ENCODE data around the gene TBX4.

The TBX4 gene

DNA sequence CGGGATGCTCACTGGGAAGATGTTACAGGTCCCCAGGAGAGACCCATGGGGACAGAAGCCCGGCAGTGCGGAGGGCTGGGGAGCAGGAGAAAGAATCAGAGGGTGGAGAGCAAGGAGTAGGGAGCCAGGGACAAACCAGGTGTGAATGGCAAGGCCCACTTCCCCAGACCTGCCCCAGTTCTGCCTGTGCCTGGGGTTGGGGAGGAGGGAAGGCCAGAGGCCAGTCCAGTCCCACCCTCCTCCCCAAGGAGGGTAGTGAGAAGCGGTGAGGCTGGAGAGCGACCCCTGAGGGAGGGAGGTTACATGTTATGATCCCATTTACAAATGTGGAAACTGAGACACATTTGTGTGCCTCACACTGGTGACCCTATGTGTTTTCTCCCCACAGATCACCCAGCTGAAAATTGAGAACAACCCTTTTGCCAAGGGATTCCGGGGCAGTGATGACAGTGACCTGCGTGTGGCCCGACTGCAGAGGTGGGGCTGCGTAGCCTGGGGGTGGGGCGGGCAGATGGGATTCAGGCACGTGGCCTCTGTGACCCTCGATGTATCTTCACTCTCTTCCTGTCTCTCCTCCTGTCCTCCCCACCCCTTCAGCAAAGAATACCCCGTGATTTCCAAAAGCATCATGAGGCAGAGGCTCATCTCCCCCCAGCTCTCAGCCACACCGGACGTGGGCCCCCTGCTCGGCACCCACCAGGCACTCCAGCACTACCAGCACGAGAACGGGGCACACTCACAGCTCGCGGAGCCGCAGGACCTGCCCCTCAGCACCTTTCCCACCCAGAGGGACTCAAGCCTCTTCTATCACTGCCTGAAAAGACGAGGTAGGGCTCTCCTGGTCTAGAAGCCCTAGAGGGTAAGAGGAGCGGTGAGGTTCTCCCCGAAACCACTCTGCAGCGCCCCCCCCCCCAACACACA lies 27.5 kb downstream of the TBX4 start:
- no peak overlapping the region for H3K27ac ChIP-seq
- no peak for TF ChIP-seq ZFX (IDR thresholded peaks at IDR 0.05; ENCODE audit: borderline replicate concordance)
- TF ChIP-seq, protein P1, sequence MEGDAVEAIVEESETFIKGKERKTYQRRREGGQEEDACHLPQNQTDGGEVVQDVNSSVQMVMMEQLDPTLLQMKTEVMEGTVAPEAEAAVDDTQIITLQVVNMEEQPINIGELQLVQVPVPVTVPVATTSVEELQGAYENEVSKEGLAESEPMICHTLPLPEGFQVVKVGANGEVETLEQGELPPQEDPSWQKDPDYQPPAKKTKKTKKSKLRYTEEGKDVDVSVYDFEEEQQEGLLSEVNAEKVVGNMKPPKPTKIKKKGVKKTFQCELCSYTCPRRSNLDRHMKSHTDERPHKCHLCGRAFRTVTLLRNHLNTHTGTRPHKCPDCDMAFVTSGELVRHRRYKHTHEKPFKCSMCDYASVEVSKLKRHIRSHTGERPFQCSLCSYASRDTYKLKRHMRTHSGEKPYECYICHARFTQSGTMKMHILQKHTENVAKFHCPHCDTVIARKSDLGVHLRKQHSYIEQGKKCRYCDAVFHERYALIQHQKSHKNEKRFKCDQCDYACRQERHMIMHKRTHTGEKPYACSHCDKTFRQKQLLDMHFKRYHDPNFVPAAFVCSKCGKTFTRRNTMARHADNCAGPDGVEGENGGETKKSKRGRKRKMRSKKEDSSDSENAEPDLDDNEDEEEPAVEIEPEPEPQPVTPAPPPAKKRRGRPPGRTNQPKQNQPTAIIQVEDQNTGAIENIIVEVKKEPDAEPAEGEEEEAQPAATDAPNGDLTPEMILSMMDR (IDR thresholded peaks at IDR 0.05) = no peak

DNA sequence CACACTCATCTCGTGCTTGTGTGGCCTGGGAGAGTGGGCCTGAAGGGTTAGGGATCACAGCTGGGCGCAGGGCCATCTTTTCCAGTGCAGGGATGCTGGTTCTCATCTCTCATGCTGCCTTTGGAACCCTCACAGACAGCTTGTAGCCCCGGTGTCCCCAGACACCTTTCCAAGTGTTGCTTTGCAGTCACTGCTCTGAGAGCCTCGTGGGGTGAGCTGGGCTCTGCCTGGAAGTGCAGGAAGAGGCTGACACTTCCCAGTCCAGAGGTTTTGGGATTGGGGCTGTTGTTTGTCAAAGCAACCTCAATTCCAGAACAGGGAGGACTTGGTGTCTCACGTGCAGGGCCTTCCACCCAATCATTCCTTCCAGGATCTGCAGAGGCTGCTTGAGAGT lies 28.2 kb downstream of the TBX4 start:
- TF ChIP-seq ZFX (IDR thresholded peaks at IDR 0.05; ENCODE audit: borderline replicate concordance) = no peak
- TF ChIP-seq, protein P1 (IDR thresholded peaks at IDR 0.05) = no peak
- H3K27ac ChIP-seq = no peak overlapping the region

DNA sequence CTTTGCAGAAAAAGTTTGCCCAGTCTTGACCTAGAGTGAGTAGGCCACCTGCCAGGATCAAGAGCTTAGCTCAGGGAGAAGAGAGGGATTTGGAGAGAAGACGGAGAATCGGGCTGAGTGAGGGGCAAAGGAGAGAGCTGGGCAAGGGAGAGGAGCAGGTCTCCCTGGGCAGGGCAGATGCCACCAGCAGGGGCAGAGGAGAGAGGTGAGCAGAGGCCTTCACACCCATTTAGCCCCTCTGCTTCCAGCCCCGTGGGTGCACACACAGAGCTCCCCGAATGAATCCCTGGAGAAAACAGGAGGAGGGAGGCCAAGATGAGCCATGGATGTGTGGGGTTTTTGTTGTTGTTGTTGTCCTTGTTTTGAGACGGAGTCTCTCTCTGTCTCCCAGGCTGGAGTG lies 29.2 kb downstream of the TBX4 start:
- H3K27ac ChIP-seq = no peak overlapping the region
- TF ChIP-seq, protein P1 (IDR thresholded peaks at IDR 0.05) = no peak
- no peak for TF ChIP-seq ZFX (IDR thresholded peaks at IDR 0.05; ENCODE audit: borderline replicate concordance)

DNA sequence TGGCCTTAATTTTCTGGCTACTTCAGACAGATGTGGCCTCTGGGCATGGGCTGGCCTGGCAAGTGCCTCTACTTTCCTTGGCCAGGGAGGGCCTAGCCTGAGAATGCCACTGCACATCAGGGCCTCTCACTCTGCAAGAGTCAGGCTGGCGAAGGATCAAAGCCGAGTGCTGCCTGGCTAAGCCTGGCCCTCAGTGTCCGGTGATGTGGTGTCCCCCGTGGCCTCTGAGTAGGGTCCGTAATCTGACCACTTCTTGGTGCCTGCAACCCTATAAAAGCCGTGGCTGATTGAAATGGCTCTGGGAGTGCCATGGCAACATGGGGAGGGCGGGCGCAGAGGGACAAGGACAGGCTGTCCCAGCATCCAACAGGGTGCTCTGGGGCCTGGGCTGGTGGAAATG lies 30.2 kb downstream of the TBX4 start:
- H3K27ac ChIP-seq = no peak overlapping the region
- TF ChIP-seq, protein P1 (IDR thresholded peaks at IDR 0.05) = no peak

DNA sequence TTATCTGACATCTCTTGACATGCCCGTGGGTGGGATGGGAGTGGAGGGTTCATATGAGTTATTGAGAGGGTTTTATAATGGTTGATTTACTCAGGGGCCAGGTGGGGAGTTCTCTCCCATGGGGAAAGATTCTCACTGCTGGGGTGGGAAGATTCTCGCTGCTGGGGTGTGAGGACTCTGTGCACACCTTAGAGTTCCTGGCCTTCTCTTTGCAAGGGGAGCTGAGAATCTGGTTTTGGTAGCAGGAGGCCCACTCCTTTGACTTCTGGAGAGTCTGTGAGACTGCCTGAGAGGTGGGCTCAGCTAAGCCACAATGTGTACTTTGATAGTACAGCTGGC lies 31.5 kb downstream of the TBX4 start:
- no peak overlapping the region for H3K27ac ChIP-seq
- TF ChIP-seq, protein P1 (IDR thresholded peaks at IDR 0.05) = no peak
- no peak for TF ChIP-seq ZFX (IDR thresholded peaks at IDR 0.05; ENCODE audit: borderline replicate concordance)

DNA sequence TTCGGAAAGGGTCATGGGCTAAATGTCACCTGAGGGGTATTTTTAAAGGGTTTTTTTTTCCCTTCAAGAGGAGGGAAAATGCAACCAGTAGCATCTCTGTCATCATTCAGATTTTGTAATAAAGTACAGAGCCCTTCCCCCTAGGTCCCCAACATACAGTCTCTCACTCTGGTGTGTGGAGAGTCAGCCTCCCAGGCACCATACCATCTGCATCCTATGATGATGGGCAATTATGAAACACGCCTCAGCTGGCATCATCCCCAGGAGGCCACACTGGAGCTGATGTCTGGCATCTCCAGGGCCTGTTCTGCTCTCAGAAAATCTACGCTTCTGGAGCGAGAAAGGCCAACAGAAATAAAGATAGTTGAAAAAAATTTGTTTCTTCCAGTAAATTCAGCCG lies 32.0 kb downstream of the TBX4 start:
- TF ChIP-seq, protein P1 (IDR thresholded peaks at IDR 0.05) = no peak
- TF ChIP-seq ZFX (IDR thresholded peaks at IDR 0.05; ENCODE audit: borderline replicate concordance) = no peak
- H3K27ac ChIP-seq = no peak overlapping the region

DNA sequence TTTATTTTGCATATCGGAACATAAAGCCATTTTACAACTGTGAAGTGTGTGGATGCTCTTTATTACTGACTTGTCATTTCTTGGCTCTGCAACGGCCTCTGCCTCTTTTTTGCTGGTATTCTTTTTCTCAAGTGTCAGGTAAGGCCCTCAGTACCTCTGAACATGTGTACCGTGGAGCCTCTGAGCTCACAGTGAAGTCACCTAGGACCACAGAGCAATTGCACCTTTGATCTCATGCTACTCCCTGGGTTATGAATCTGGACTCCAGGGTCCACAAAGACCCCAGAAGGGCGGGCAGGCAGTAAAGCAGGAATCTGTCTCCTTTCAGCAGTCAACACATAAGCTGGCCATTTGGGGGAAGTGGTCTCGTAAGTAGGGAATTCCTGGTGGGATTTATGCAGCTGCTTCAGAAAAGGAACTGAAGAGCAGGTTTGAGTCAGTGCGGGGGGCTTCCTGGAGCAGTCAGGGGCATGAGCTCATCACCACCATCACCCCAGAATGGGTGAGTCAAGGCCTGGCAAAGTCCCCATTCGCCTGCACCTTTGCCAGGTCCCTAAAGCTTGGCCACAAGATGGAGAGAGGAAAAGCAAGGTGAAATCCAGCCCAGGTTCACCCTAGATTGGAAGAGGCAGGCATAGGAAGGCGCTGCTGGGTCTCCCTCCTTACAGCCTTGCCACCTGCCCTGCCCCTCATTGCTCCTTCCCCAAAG lies 33.0 kb downstream of the TBX4 start:
- H3K27ac ChIP-seq = no peak overlapping the region
- no peak for TF ChIP-seq ZFX (IDR thresholded peaks at IDR 0.05; ENCODE audit: borderline replicate concordance)
- TF ChIP-seq, protein P1 (IDR thresholded peaks at IDR 0.05) = no peak

All from 22Rv1 (cell line).